HepG2 (cell line): ENCODE data around the gene LRP2. TPM values are rescaled to one million over a fixed set of nuclear protein-coding genes. Genes with fewer than 3 reads are reported as not detected.

Source experiments
- ARID4A ChIP-seq: sonication (generic); formaldehyde crosslinking; IDR thresholded peaks from 2 replicates; pipeline ENCODE4 v1.5.0; 2020; ENCODE audit warnings: mild to moderate bottlenecking, missing genetic modification reagents, borderline replicate concordance
- ATF1 ChIP-seq: IDR thresholded peaks from 2 replicates; pipeline ENCODE4 v1.6.1; 2016; ENCODE audit warnings: mild to moderate bottlenecking, control low read depth
- ERF ChIP-seq: IDR thresholded peaks from 2 replicates; pipeline ENCODE4 v1.6.1; 2018; ENCODE audit warnings: missing biosample characterization, missing genetic modification reagents
- GABPA ChIP-seq, 2 experiments: IDR thresholded peaks; 2 replicates each; pipeline ENCODE4 v1.6.1; 2011 to 2016; ENCODE audit warnings: low read depth in 2 of 2, low read length in 1 of 2, missing biosample characterization in 1 of 2, missing genetic modification characterization in 1 of 2
- HCFC1 ChIP-seq: fragments of 150-350 bp; IDR thresholded peaks from 2 replicates; pipeline ENCODE4 v1.6.1; 2014; ENCODE audit warnings: low read depth, low read length
- HES4 ChIP-seq: sonication (generic); formaldehyde crosslinking; IDR thresholded peaks from 2 replicates; pipeline ENCODE4 v1.9.0; 2021; ENCODE audit warnings: mild to moderate bottlenecking, missing genetic modification reagents, borderline replicate concordance
- HNRNPLL ChIP-seq: fragments of 200-400 bp; formaldehyde crosslinking; IDR thresholded peaks from 2 replicates; pipeline ENCODE4 v1.6.1; 2017; ENCODE audit warnings: mild to moderate bottlenecking, low read depth, low read length; ENCODE audit not compliant: poor library complexity, severe bottlenecking
- KDM6A ChIP-seq: IDR thresholded peaks from 2 replicates; pipeline ENCODE4 v1.6.1; 2016; ENCODE audit warnings: low read depth
- SAFB2 ChIP-seq: sonication (generic); formaldehyde crosslinking; IDR thresholded peaks from 2 replicates; pipeline ENCODE4 v1.5.1; 2020; ENCODE audit warnings: missing genetic modification reagents, low read depth, mild to moderate bottlenecking, borderline replicate concordance
- SP2 ChIP-seq: sonication (generic); formaldehyde crosslinking; IDR thresholded peaks from 2 replicates; pipeline ENCODE4 v1.5.1; 2020; ENCODE audit warnings: mild to moderate bottlenecking, missing genetic modification reagents
- STAT6 ChIP-seq: sonication (generic); formaldehyde crosslinking; IDR thresholded peaks from 2 replicates; pipeline ENCODE4 v1.4.0; 2020; ENCODE audit warnings: missing genetic modification reagents, mild to moderate bottlenecking, borderline replicate concordance
- TIGD3 ChIP-seq: sonication (generic); formaldehyde crosslinking; IDR thresholded peaks from 2 replicates; pipeline ENCODE4 v1.5.1; 2020; ENCODE audit warnings: mild to moderate bottlenecking, missing genetic modification reagents, borderline replicate concordance
- ZBED4 ChIP-seq: sonication (generic); formaldehyde crosslinking; IDR thresholded peaks from 2 replicates; pipeline ENCODE4 v1.4.0; 2020; ENCODE audit warnings: missing genetic modification reagents, borderline replicate concordance
- ZMYM3 ChIP-seq: sonication (generic); formaldehyde crosslinking; IDR thresholded peaks from 2 replicates; pipeline ENCODE4 v1.5.1; 2020; ENCODE audit warnings: mild to moderate bottlenecking, missing genetic modification reagents
- ZNF337 ChIP-seq: sonication (generic); formaldehyde crosslinking; IDR thresholded peaks from 2 replicates; pipeline ENCODE4 v1.5.1; 2020; ENCODE audit warnings: missing genetic modification reagents, low read depth, mild to moderate bottlenecking, borderline replicate concordance
- ZNF530 ChIP-seq: sonication (generic); formaldehyde crosslinking; IDR thresholded peaks from 2 replicates; pipeline ENCODE4 v1.5.0; 2020; ENCODE audit warnings: low read depth, mild to moderate bottlenecking, missing genetic modification reagents
- ZNF607 ChIP-seq: sonication (generic); formaldehyde crosslinking; IDR thresholded peaks from 2 replicates; pipeline ENCODE4 v1.5.1; 2020; ENCODE audit warnings: missing genetic modification reagents, mild to moderate bottlenecking, borderline replicate concordance
- ZNF839 ChIP-seq: sonication (generic); formaldehyde crosslinking; IDR thresholded peaks from 2 replicates; pipeline ENCODE4 v1.4.0; 2020; ENCODE audit warnings: missing genetic modification reagents, mild to moderate bottlenecking, borderline replicate concordance
- polyA plus RNA-seq, 8 experiments: library from polyadenylated mRNA; depleted of rRNA in 3 of 8; stranded (reverse) in 7 of 8; unstranded in 1 of 8; fragments of >200 nt; fragmentation: Illumina TruSeq in 4 of 8; extraction: Trizol in 4 of 8; gene quantifications; 2 replicates each; pipeline versions ENCODE4 v1.2.1 to v1.2.3, GENCODE V29; 2011 to 2016; ENCODE audit warnings: low read depth in 4 of 8, missing spikeins in 1 of 8, mixed read lengths in 1 of 8; ENCODE audit not compliant: insufficient read depth in 1 of 8
- total RNA-seq, 5 experiments: library from RNA; depleted of rRNA; stranded (reverse); fragments of >200 nt; fragmentation: Illumina TruSeq; extraction: Trizol; gene quantifications; 2 replicates each; pipeline ENCODE4 v1.2.3, GENCODE V29; 2016; ENCODE audit warnings: low read depth in 1 of 5

Gene LRP2
- total and polyA plus RNA-seq, 2 of the 13 experiments (the other 11 are each of a cell fraction or from before 2014, with no cell fraction given) = 0.03 to 0.15 TPM

DNA sequence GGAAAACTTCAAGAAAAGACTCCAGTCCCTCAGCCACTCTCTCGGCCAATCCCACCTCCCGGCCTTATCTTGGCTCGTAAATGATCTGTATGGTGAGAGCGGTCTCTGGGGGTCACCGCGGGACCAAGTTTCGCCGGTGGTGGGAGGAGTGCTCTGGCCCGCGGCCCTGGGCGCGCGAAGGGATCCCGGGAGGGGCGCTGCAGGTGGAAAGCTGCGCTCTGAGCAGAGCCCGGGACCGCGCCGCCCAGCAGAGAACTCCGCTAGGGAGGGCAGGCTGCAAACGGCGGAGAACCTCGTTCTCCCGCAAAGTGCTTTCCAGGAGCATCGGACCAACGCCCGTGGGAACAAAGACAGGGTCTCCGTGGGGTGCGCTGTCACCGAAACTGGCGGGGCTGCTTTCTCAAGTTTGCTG, 622 bp downstream of the LRP2 start (continued):
- no peak for TF ChIP-seq ATF1
- no peak for TF ChIP-seq TIGD3 (CRISPR knock-in tag)
- TF ChIP-seq SP2 = no peak
- no peak for TF ChIP-seq ZMYM3
- TF ChIP-seq KDM6A (CRISPR knock-in tag) = no peak
- TF ChIP-seq ARID4A (CRISPR knock-in tag) = no peak
- no peak for TF ChIP-seq ZNF607 (CRISPR knock-in tag)
- 0 out of 2 replicates have a peak, but pooled peaks have one; percentile 44 for TF ChIP-seq ZNF337
- peak; percentile 17; the same call in 1 of the 2 replicates for TF ChIP-seq ZNF839 (CRISPR knock-in tag)
- no peak for TF ChIP-seq ZBED4 (CRISPR knock-in tag)
- no peak for TF ChIP-seq ERF
- peak; percentile 30; the same call in 1 of the 2 replicates for TF ChIP-seq HES4
- no peak for TF ChIP-seq STAT6 (CRISPR knock-in tag)
- peak; percentile 80 for TF ChIP-seq HNRNPLL
- no peak for TF ChIP-seq ZNF530 (CRISPR knock-in tag)
- no peak for TF ChIP-seq GABPA (IDR thresholded peaks at IDR 0.05; ENCODE audit: low read depth, low read length)
- TF ChIP-seq GABPA (CRISPR knock-in tag; IDR thresholded peaks at IDR 0.05; ENCODE audit: low read depth) = no peak
- TF ChIP-seq SAFB2 (CRISPR knock-in tag) = no peak
- TF ChIP-seq HCFC1 = no peak
